Calu3 (cell line): ENCODE measurements around the gene SLC4A4. TPM values are rescaled to one million over a fixed set of nuclear protein-coding genes. Genes with fewer than 3 reads are reported as not detected.

ENCODE experiments used
- BruUV-seq: library from RNA; stranded (reverse); fragments of 400-500 nt; replicated peaks from 2 replicates; lab custom pipeline; 2021; lab: Mats Ljungman, UMichigan
- CTCF ChIA-PET: fragments of 300-600 bp; sonication (Branson Sonifier 250); formaldehyde crosslinking; loops from one replicate; lab custom pipeline; 2022; ENCODE audit warnings: antibody characterized with exemption; lab: Charles Lee
- DNase-seq: peaks from one replicate; pipeline ENCODE4 v3.0.0; 2022
- H3K27ac Mint-ChIP-seq: one replicate; pipeline ENCODE4 v1.8.0; 2022; ENCODE audit warnings: mixed read lengths; ENCODE audit not compliant: unreplicated experiment
- H3K27me3 Mint-ChIP-seq: one replicate; pipeline ENCODE4 v1.8.0; 2022; ENCODE audit warnings: mixed read lengths; ENCODE audit not compliant: unreplicated experiment
- H3K36me3 Mint-ChIP-seq: one replicate; pipeline ENCODE4 v1.8.0; 2022; ENCODE audit warnings: mild to moderate bottlenecking, moderate library complexity, mixed read lengths; ENCODE audit not compliant: insufficient read depth, unreplicated experiment
- H3K4me1 Mint-ChIP-seq: one replicate; pipeline ENCODE4 v1.8.0; 2022; ENCODE audit warnings: mild to moderate bottlenecking, low read depth, mixed read lengths; ENCODE audit not compliant: unreplicated experiment
- H3K4me3 Mint-ChIP-seq: one replicate; pipeline ENCODE4 v1.8.0; 2022; ENCODE audit warnings: mild to moderate bottlenecking, low read depth, moderate library complexity, mixed read lengths; ENCODE audit not compliant: unreplicated experiment
- H3K9me3 Mint-ChIP-seq: one replicate; pipeline ENCODE4 v1.8.0; 2022; ENCODE audit warnings: low read depth, mixed read lengths; ENCODE audit not compliant: unreplicated experiment
- CTCF ChIP-seq: fragments of 200-600 bp; IDR thresholded peaks from one replicate; pipeline ENCODE4 v1.8.0; 2022; ENCODE audit warnings: antibody characterized with exemption; ENCODE audit not compliant: unreplicated experiment
- intact Hi-C: fragments of 100-400 bp; cut with micrococcal nuclease; formaldehyde crosslinking; loops from one replicate; pipeline ENCODE4 v1.10.0; 2022; ENCODE audit not compliant: unreplicated experiment
- total RNA-seq: library from RNA; stranded (reverse); gene quantifications from 2 replicates; pipeline ENCODE4 v1.2.3, GENCODE V29; 2022

SLC4A4 gene
- total RNA-seq, 1 experiment from 2014 or later: 14.6 TPM

DNA sequence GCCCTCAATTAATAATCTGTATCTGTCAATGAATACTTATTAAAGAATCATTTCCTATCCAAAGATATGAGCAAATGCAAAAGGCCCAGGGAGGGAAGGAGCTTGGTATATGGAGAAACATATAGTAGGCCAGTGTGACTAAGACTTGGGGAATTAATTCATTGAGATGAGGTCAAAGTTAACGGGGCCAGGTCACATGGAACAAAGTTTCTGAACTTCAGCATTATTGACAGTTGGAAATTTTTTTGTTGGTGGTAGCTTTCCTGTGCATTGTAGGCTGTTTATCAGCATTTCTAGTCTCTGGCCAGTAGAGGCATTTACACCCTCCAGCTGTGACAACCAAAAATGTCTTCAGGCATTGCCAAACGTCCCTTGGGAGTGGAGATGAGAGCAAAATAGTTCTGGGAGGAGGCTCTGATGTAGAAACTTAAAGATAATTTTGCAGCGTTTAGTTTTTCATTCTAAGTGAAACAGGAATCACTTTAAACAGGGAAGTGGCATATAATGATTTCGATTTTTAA lies 202.0 kb downstream of the SLC4A4 start:
- no peak for DNase-seq
- BruUV-seq: no TSS peak
- no peak overlapping the region for H3K4me3 Mint-ChIP-seq
- H3K36me3 Mint-ChIP-seq: no peaks in the 10 kb centered on the region
- intact Hi-C loops: no loop called here
- no peaks in the 10 kb centered on the region for H3K9me3 Mint-ChIP-seq
- H3K4me1 Mint-ChIP-seq: peaks cover 19% of the 10 kb centered on the region
- TF ChIP-seq CTCF: no peak
- no peak overlapping the region for H3K27ac Mint-ChIP-seq
- CTCF ChIA-PET: no interaction called here
- H3K27me3 Mint-ChIP-seq: no peaks in the 10 kb centered on the region

DNA sequence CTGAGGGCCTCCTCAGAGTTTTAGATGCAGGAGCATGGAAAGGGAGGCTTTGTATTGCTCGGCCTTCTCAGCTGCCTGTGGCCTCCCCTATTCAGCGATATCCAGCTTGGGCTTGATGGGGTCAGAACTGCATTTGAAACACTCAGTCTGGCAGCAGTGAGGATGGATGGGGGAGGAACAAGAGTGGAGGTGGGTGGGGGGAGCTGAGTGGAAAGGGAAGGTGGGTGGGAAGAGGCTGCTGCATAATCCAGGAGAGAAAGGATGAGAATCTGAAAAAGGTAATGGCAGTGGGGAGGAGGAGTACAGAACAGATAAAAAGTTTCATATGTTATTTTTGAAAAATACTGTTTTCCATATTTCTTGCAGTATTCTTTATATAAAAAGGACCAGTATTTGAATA lies 202.7 kb downstream of the SLC4A4 start:
- Mint-ChIP-seq H3K4me3 (no peak overlapping the region), H3K27ac (no peak overlapping the region), H3K4me1 (peaks cover 19% of the 10 kb centered on the region), H3K9me3 (no peaks in the 10 kb centered on the region), H3K36me3 (no peaks in the 10 kb centered on the region), H3K27me3 (no peaks in the 10 kb centered on the region)
- DNase-seq: no peak
- BruUV-seq: no TSS peak
- CTCF ChIA-PET: no interaction called here
- TF ChIP-seq CTCF: no peak
- intact Hi-C loops: no loop called here

- intact Hi-C loops: no loop called here
- no peaks in the 10 kb centered on the region for H3K27me3 Mint-ChIP-seq
- BruUV-seq: no TSS peak
- no peak for DNase-seq
- no peaks in the 10 kb centered on the region for H3K9me3 Mint-ChIP-seq
- H3K27ac Mint-ChIP-seq: no peak overlapping the region
- H3K36me3 Mint-ChIP-seq: no peaks in the 10 kb centered on the region
- CTCF ChIA-PET: no interaction called here
- H3K4me1 Mint-ChIP-seq: peaks cover 21% of the 10 kb centered on the region
- TF ChIP-seq CTCF: no peak
- no peak overlapping the region for H3K4me3 Mint-ChIP-seq
Observed at GRCh38 chr4:71545168-71545567, 206.3 kb downstream of the SLC4A4 start.

DNA sequence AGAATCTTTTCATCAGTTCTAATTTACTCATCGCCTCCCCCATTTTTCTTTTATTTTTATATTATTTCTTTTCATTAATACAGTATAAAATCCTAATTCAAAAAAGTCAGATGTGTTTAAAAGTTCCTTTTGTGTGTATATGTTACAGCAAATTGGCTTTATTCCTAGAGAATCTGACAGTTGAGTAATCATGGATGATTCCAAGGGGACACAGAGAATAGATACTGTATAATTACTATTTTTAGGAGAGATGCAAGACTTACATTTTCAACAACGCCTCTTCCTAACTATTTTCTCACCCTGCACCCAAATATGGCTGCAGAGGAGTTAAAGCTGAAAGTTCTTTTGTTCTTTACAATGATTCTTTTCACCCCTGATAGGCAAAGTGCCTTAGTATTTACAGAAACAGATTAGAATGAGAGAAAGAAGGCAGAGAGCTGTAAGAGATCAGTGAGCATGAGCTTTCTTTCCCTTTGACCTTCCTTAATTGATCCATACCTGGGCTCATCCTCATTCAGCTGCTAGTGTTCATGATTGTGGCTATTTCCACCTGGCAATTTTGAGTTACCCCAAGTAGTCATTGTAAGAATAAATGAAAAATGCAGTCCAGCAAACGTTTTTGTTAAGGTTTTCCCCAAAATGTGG lies 210.8 kb downstream of the SLC4A4 start:
- CTCF ChIA-PET: interaction anchor here (0.5 to 1.7 kb wide), 3 partner anchors 279 to 1640 kb away, joined by 3 to 6 read pairs (median 4); no protein-coding TSS in a partner anchor
- Mint-ChIP-seq H3K4me1 (peaks cover 22% of the 10 kb centered on the region), H3K27me3 (no peaks in the 10 kb centered on the region), H3K4me3 (peak overlapping the region; percentile 26), H3K36me3 (no peaks in the 10 kb centered on the region), H3K27ac (peak overlapping the region; percentile 63), H3K9me3 (no peaks in the 10 kb centered on the region)
- BruUV-seq: no TSS peak
- DNase-seq: no peak
- intact Hi-C loops: loop anchor here (1.0 to 10.0 kb wide), 5 partner anchors 53 to 495 kb away; no protein-coding TSS in a partner anchor
- no peak for TF ChIP-seq CTCF
